AG09309 (cell line): ENCODE measurements around the gene GREB1.
"Not testable (repeated sequence)": the region's sequence is repeated elsewhere in the genome, so short reads cannot be mapped to it uniquely, and the experiment has no call there.

ENCODE experiments used
- DNase-seq: peaks from one replicate; pipeline ENCODE4 v3.0.0-alpha.2; 2010; ENCODE audit warnings: low read depth
- H3K4me3 ChIP-seq: 2 replicates; pipeline ENCODE4 v1.5.1; 2011; ENCODE audit warnings: mild to moderate bottlenecking, low read depth, low read length, moderate library complexity; ENCODE audit not compliant: control insufficient read depth
- CTCF ChIP-seq: IDR thresholded peaks from 2 replicates; pipeline ENCODE4 v1.5.1; 2011; ENCODE audit warnings: mild to moderate bottlenecking, low read depth, low read length, inconsistent platforms; ENCODE audit not compliant: insufficient read depth, control insufficient read depth; ENCODE audit errors: missing control alignments

Gene GREB1

GRCh38 chr2:11659851-11660250, 126.0 kb downstream of the GREB1 start:
- no peak for DNase-seq
- TF ChIP-seq CTCF = no peak
- no peak overlapping the region for H3K4me3 ChIP-seq

DNA sequence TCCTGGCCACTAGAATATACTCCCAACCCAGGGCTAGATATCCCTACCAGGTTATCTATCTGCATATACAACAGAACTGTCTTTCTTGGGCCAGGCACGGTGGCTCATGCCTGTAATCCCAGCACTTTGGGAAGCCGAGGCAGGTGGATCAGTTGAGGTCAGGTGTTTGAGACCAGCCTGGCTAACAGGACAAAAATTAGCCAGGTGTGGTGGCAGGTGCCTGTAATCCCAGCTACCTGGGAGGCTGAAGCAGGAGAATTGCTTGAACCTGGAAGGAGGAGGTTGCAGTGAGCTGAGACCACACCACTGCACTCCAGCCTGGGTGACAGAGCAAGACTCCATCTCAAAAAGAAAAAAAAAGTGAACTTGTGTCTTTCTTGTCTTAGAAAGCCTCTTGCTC, 126.6 kb downstream of the GREB1 start:
- not testable (repeated sequence) for DNase-seq, H3K4me3 ChIP-seq

GRCh38 chr2:11661891-11662435, 128.1 kb downstream of the GREB1 start:
- DNase-seq = no peak
- no peak overlapping the region for H3K4me3 ChIP-seq
- TF ChIP-seq CTCF = no peak

- no peak for TF ChIP-seq CTCF
- DNase-seq = no peak
- no peak overlapping the region for H3K4me3 ChIP-seq
Measured at GRCh38 chr2:11662882-11663281, 129.0 kb downstream of the GREB1 start.

- TF ChIP-seq CTCF = no peak
- H3K4me3 ChIP-seq = no peak overlapping the region
- DNase-seq = no peak
Measured at GRCh38 chr2:11663427-11663826, 129.6 kb downstream of the GREB1 start.

DNA sequence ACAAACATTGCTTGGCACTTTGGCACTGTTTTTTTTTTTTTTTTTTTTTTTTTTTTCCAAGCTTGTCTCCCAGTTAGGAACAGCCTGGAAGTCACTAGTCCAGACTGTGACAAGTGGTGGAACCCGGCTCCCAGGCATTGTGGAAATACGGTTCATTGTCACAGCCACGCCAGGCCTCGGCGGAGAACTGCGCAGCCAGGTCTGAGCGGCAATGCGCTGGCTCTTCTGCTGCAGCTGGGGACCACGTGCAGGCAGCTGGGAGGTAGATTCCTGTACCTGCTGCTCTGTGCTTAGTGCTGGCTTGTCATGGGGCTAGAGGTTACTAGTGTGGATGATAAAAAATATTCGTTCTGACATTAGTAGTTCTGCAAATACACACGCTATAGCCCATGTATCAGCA, 131.2 kb downstream of the GREB1 start:
- no peak overlapping the region for H3K4me3 ChIP-seq
- TF ChIP-seq CTCF = no peak
- no peak for DNase-seq

DNA sequence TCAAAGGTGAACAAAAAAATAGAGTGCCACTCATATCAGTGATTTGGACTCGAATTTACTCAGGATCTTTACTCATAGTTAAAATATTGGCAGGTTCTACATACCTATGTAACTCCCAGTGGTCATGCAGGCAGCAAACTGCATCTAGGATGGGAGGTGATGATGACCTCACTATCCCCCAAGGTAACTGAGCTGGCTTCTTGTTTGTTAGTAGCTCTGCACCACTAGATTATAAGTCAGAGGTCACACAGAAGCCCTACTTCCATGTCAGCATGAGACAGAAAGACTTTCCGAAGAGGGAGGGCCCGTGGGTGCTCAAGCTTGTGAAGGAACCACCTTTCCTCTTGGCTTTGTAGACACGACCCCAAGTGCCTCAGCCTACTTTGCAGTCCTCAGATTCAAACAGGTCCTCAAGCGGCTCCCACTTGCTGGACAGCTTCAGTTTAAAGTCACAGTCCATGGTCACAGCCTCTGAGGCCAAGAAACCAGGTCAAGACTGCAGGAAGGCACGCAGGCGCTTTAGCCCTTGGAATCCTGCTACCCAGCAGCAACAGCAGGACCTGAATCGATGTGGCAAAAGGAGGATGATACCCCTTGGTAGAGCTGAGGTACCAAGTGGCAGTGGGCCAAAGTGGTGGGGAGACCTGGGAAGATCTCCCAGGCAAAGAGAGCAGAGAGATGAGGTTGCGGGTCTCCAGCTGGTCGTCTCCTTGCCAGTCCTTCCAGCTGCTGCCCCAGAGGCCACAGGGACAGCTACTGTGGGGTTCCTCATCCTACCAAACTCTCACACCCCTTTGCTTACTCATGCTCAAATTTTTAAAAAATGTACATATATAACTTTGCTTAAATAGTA, 131.9 kb downstream of the GREB1 start:
- TF ChIP-seq CTCF = no peak
- no peak overlapping the region for H3K4me3 ChIP-seq
- DNase-seq = no peak
